IMR-90 (cell line): Measurements from ENCODE around the gene CTBP2. TPM values are rescaled to one million over a fixed set of nuclear protein-coding genes. Genes with fewer than 3 reads are reported as not detected.

Experiments
- ATAC-seq: fragments of 200-7000 bp; cut with Tn5 transposase; 2 replicates; pipeline ENCODE4 v1.9.1; 2020; ENCODE audit warnings: low read depth, mild to moderate bottlenecking, moderate library complexity
- BruUV-seq: library from RNA; stranded (reverse); fragments of 400-500 nt; replicated peaks from 2 replicates; lab custom pipeline; 2021; lab: Mats Ljungman, UMichigan
- CTCF ChIA-PET: fragments of 300-600 bp; formaldehyde crosslinking; extraction: SDS; loops from one replicate; lab custom pipeline; 2021; ENCODE audit warnings: antibody characterized with exemption; lab: Yijun Ruan, JAX
- POLR2A ChIA-PET: fragments of 300-600 bp; sonication (Branson Sonifier 250); formaldehyde crosslinking; loops from one replicate; lab custom pipeline; 2022; ENCODE audit warnings: antibody characterized with exemption; ENCODE audit not compliant: unreplicated experiment; lab: Charles Lee
- DNase-seq: peaks from one replicate; pipeline ENCODE4 v3.0.0; 2013
- H2AFZ ChIP-seq: replicated peaks from 2 replicates; pipeline ENCODE3; 2013; ENCODE audit warnings: low read length, mild to moderate bottlenecking; ENCODE audit not compliant: poor library complexity
- H2AK5ac ChIP-seq: 2 replicates; pipeline ENCODE4 v1.6.1; 2013; ENCODE audit warnings: low read depth, low read length, inconsistent platforms
- H2AK9ac ChIP-seq: replicated peaks from 2 replicates; pipeline ENCODE3; 2013; ENCODE audit warnings: mild to moderate bottlenecking, low read depth, low read length, moderate library complexity; ENCODE audit not compliant: poor library complexity
- H2BK120ac ChIP-seq: 2 replicates; pipeline ENCODE4 v1.6.1; 2013; ENCODE audit warnings: low read depth, low read length, inconsistent platforms
- H2BK15ac ChIP-seq: 3 replicates; pipeline ENCODE4 v1.6.1; 2013; ENCODE audit warnings: low read depth, low read length, inconsistent platforms
- H2BK20ac ChIP-seq: 2 replicates; pipeline ENCODE4 v1.6.1; 2013; ENCODE audit warnings: low read depth, mild to moderate bottlenecking, inconsistent platforms, low read length, moderate library complexity
- H2BK5ac ChIP-seq: 2 replicates; pipeline ENCODE4 v1.6.1; 2013; ENCODE audit warnings: mild to moderate bottlenecking, low read depth, low read length, inconsistent platforms; ENCODE audit not compliant: poor library complexity, severe bottlenecking
- H3K14ac ChIP-seq: replicated peaks from 2 replicates; pipeline ENCODE4 v1.6.1; 2013; ENCODE audit warnings: low read depth, low read length, inconsistent platforms
- H3K18ac ChIP-seq: 2 replicates; pipeline ENCODE4 v1.6.1; 2013; ENCODE audit warnings: low read depth, low read length, control low read depth
- H3K23ac ChIP-seq: 2 replicates; pipeline ENCODE4 v1.6.1; 2013; ENCODE audit warnings: low read depth, low read length, inconsistent platforms
- H3K27ac ChIP-seq: 2 replicates; pipeline ENCODE4 v1.5.1; 2013; ENCODE audit warnings: mild to moderate bottlenecking, control low read depth, low read length; ENCODE audit not compliant: insufficient read depth
- H3K27me3 ChIP-seq: 2 replicates; pipeline ENCODE4 v1.6.1; 2013; ENCODE audit warnings: low read length; ENCODE audit not compliant: control insufficient read depth, insufficient read depth
- H3K36me3 ChIP-seq: 2 replicates; pipeline ENCODE4 v1.6.1; 2013; ENCODE audit warnings: low read length, mixed read lengths; ENCODE audit not compliant: control insufficient read depth, insufficient read depth
- H3K4ac ChIP-seq: 2 replicates; pipeline ENCODE4 v1.6.1; 2013; ENCODE audit warnings: low read depth, low read length, inconsistent platforms
- H3K4me1 ChIP-seq: 2 replicates; pipeline ENCODE4 v1.6.1; 2013; ENCODE audit warnings: low read length, mixed read lengths; ENCODE audit not compliant: control insufficient read depth, insufficient read depth
- H3K4me2 ChIP-seq: 2 replicates; pipeline ENCODE4 v1.6.1; 2013; ENCODE audit warnings: low read depth, mild to moderate bottlenecking, control low read depth, low read length, moderate library complexity
- H3K4me3 ChIP-seq: 2 replicates; pipeline ENCODE4 v1.5.1; 2013; ENCODE audit warnings: low read depth, mild to moderate bottlenecking, control low read depth, low read length, moderate library complexity; ENCODE audit not compliant: insufficient read depth
- H3K56ac ChIP-seq: 2 replicates; pipeline ENCODE4 v1.6.1; 2013; ENCODE audit warnings: low read length, inconsistent platforms; ENCODE audit not compliant: insufficient read depth; ENCODE audit errors: extremely low read depth
- H3K79me1 ChIP-seq, 2 experiments: 2 replicates each; pipeline ENCODE4 v1.6.1; 2013; ENCODE audit warnings: low read length in 2 of 2, inconsistent platforms in 1 of 2, low read depth in 1 of 2
- H3K9ac ChIP-seq: 2 replicates; pipeline ENCODE4 v1.6.1; 2013; ENCODE audit warnings: low read depth, low read length, control low read depth
- H3K9me1 ChIP-seq: 2 replicates; pipeline ENCODE4 v1.6.1; 2013; ENCODE audit warnings: low read length, inconsistent platforms; ENCODE audit not compliant: insufficient read depth
- H3K9me3 ChIP-seq: 2 replicates; pipeline ENCODE4 v1.6.1; 2013; ENCODE audit warnings: low read length; ENCODE audit not compliant: control insufficient read depth, insufficient read depth
- H4K20me1 ChIP-seq: 2 replicates; pipeline ENCODE4 v1.6.1; 2013; ENCODE audit warnings: low read length, inconsistent platforms; ENCODE audit not compliant: insufficient read depth
- H4K5ac ChIP-seq: 2 replicates; pipeline ENCODE4 v1.6.1; 2013; ENCODE audit warnings: mild to moderate bottlenecking, low read depth, low read length, control low read depth
- H4K8ac ChIP-seq, 2 experiments: 2 replicates each; pipeline ENCODE4 v1.6.1; 2013; ENCODE audit warnings: low read depth in 2 of 2, low read length in 2 of 2, control low read depth in 1 of 2, inconsistent platforms in 1 of 2
- H4K91ac ChIP-seq: 2 replicates; pipeline ENCODE4 v1.6.1; 2013; ENCODE audit warnings: low read depth, low read length, inconsistent platforms; ENCODE audit not compliant: insufficient read depth
- BHLHE40 ChIP-seq: fragments of 150-350 bp; IDR thresholded peaks from 2 replicates; pipeline ENCODE4 v1.6.1; 2016; ENCODE audit warnings: mild to moderate bottlenecking, low read depth, low read length
- CEBPB ChIP-seq: IDR thresholded peaks from 2 replicates; pipeline ENCODE4 v1.6.1; 2012; ENCODE audit warnings: low read depth, low read length, improper control_type of control experiment
- CHD1 ChIP-seq: IDR thresholded peaks from 2 replicates; pipeline ENCODE4 v1.6.1; 2012; ENCODE audit warnings: low read depth, low read length, improper control_type of control experiment
- CTCF ChIP-seq: conservative IDR thresholded peaks from 2 replicates; pipeline ENCODE4 v1.5.1; 2012; ENCODE audit warnings: mild to moderate bottlenecking, low read depth, low read length, improper control_type of control experiment
- ELK1 ChIP-seq: fragments of 150-350 bp; IDR thresholded peaks from 2 replicates; pipeline ENCODE4 v1.6.1; 2016; ENCODE audit warnings: low read depth, mild to moderate bottlenecking, low read length, moderate library complexity, borderline replicate concordance
- FOS ChIP-seq: fragments of 150-350 bp; IDR thresholded peaks from 2 replicates; pipeline ENCODE4 v1.6.1; 2016; ENCODE audit warnings: low read depth, low read length
- MAFK ChIP-seq: IDR thresholded peaks from 2 replicates; pipeline ENCODE4 v1.6.1; 2012; ENCODE audit warnings: low read depth, low read length, improper control_type of control experiment
- MAZ ChIP-seq: IDR thresholded peaks from 2 replicates; pipeline ENCODE4 v1.6.1; 2012; ENCODE audit warnings: low read depth, mild to moderate bottlenecking, low read length, improper control_type of control experiment, moderate library complexity, borderline replicate concordance
- MXI1 ChIP-seq: IDR thresholded peaks from 2 replicates; pipeline ENCODE4 v1.6.1; 2012; ENCODE audit warnings: low read depth, mild to moderate bottlenecking, low read length, moderate library complexity, borderline replicate concordance
- NFE2L2 ChIP-seq: fragments of 150-350 bp; IDR thresholded peaks from 2 replicates; pipeline ENCODE4 v1.6.1; 2016; ENCODE audit warnings: low read depth, mild to moderate bottlenecking, low read length
- POLR2A ChIP-seq: IDR thresholded peaks from 2 replicates; pipeline ENCODE4 v1.6.1; 2012; ENCODE audit warnings: mild to moderate bottlenecking, low read depth, low read length
- RAD21 ChIP-seq: IDR thresholded peaks from 2 replicates; pipeline ENCODE4 v1.6.1; 2012; ENCODE audit warnings: low read length, improper control_type of control experiment
- RCOR1 ChIP-seq: IDR thresholded peaks from 2 replicates; pipeline ENCODE4 v1.6.1; 2012; ENCODE audit warnings: mild to moderate bottlenecking, low read length, improper control_type of control experiment; ENCODE audit not compliant: insufficient replicate concordance
- RFX5 ChIP-seq: IDR thresholded peaks from 2 replicates; pipeline ENCODE4 v1.8.0; 2012; ENCODE audit warnings: low read depth, mild to moderate bottlenecking, low read length, moderate library complexity
- SMC3 ChIP-seq: fragments of 150-350 bp; IDR thresholded peaks from 2 replicates; pipeline ENCODE4 v1.6.1; 2016; ENCODE audit warnings: low read depth, mild to moderate bottlenecking, antibody characterized with exemption, low read length, moderate library complexity
- USF2 ChIP-seq: fragments of 150-350 bp; IDR thresholded peaks from 2 replicates; pipeline ENCODE4 v1.6.1; 2017; ENCODE audit warnings: mild to moderate bottlenecking, antibody characterized with exemption, low read length, low read depth
- WGBS, 2 experiments: methylation state at CpG; one replicate each; pipeline versions ENCODE4 v1.1.5 to v1.1.7; 2013; ENCODE audit warnings: missing lambda C conversion rate in 2 of 2; ENCODE audit not compliant: insufficient read length in 1 of 2; ENCODE audit errors: extremely low coverage in 2 of 2; 5-methylcytosine and 5-hydroxymethylcytosine counted together
- dilution Hi-C: fragments of 300-500 bp; cut with HindIII; formaldehyde crosslinking; loops from one replicate; pipeline ENCODE4 v1.14.3; 2018; ENCODE audit warnings: low sequenced_read_pairs; ENCODE audit not compliant: unreplicated experiment
- in situ Hi-C: fragments of 300-500 bp; cut with MboI; formaldehyde crosslinking; loops from 3 replicates; pipeline ENCODE4 v1.14.3; 2019; ENCODE audit warnings: low sequenced_read_pairs, inconsistent platforms, mixed read lengths
- intact Hi-C: fragments of 100-400 bp; cut with micrococcal nuclease; formaldehyde crosslinking; loops from 2 replicates; pipeline ENCODE4 v1.10.0; 2022
- polyA plus RNA-seq, 3 experiments: library from polyadenylated mRNA; depleted of rRNA; stranded (reverse); fragments of >200 nt; gene quantifications; 2 replicates each; pipeline ENCODE4 v1.2.3, GENCODE V29; 2012; ENCODE audit warnings: low replicate concordance in 1 of 3
- total RNA-seq: library from RNA; depleted of rRNA; stranded (reverse); fragments of >200 nt; gene quantifications from 2 replicates; pipeline ENCODE4 v1.2.3, GENCODE V29; 2012

Gene CTBP2
- total and polyA plus RNA-seq, 2 of the 4 experiments (the other 2 are of a cell fraction), result 81.0 to 86.6 TPM

- Histone ChIP-seq H3K36me3 (peaks cover 29% of the 10 kb centered on the region), H3K9me1 (peaks cover 41% of the 10 kb centered on the region), H3K4me3 (no peak overlapping the region), H4K91ac (no peak overlapping the region), H3K9me3 (peaks cover 3% of the 10 kb centered on the region; the same call in 1 of the 2 replicates), H3K4ac (no peak overlapping the region), H4K8ac (no peak overlapping the region), H2BK20ac (no peak overlapping the region), H2BK15ac (no peak overlapping the region), H3K4me1 (peaks cover 12% of the 10 kb centered on the region), H4K5ac (no peak overlapping the region), H2AK5ac (no peak overlapping the region), H3K79me1 (peaks cover 59 to 95% of the 10 kb centered on the region in 2 experiments), H3K27ac (no peak overlapping the region), H2AFZ (no peak overlapping the region), H3K4me2 (no peak overlapping the region), H3K56ac (no peak overlapping the region), H3K18ac (no peak overlapping the region), H2AK9ac (no peak overlapping the region), H2BK5ac (no peak overlapping the region), H3K9ac (no peak overlapping the region), H3K27me3 (no peaks in the 10 kb centered on the region), H3K14ac (no peak overlapping the region), H2BK120ac (no peak overlapping the region), H3K23ac (no peak overlapping the region), H4K20me1 (peaks cover 75% of the 10 kb centered on the region)
- ATAC-seq (no peak), DNase-seq (no peak)
- 94% methylated on average over 3 of the region's 17 CpGs; no CpG with 5 or more reads in 1 of the 2 experiments for WGBS, 2 experiments
- in situ Hi-C loops, result no loop called here
- POLR2A ChIA-PET, result no interaction called here
- intact Hi-C loops, result loop anchor here (5.0 kb wide), 1 partner anchor 43 kb away; no protein-coding TSS in a partner anchor
- no peak for TF ChIP-seq USF2
- TF ChIP-seq MAFK, result no peak
- no peak for TF ChIP-seq RCOR1
- no peak for TF ChIP-seq BHLHE40
- TF ChIP-seq CTCF, result no peak
- no peak for TF ChIP-seq CHD1
- no peak for TF ChIP-seq NFE2L2
- TF ChIP-seq CEBPB, result no peak
- TF ChIP-seq MAZ, result no peak
- TF ChIP-seq RAD21, result no peak
- no peak for TF ChIP-seq ELK1
- TF ChIP-seq RFX5, result no peak
- no peak for TF ChIP-seq FOS
- no peak for TF ChIP-seq MXI1
- no peak for TF ChIP-seq POLR2A
- no peak for TF ChIP-seq SMC3
- BruUV-seq, result no TSS peak
- dilution Hi-C loops, result no loop called here
- CTCF ChIA-PET, result no interaction called here
Observed at GRCh38 chr10:125103924-125104323, 56.4 kb downstream of the CTBP2 start.
